OCI-LY3 (cell line): ENCODE measurements around the gene FAH.

Experiments
- EZH2phosphoT487 ChIP-seq: fragments of 200-600 bp; shearing (Covaris generic); IDR thresholded peaks from 2 replicates; pipeline ENCODE4 v1.6.1; 2018; ENCODE audit warnings: antibody characterized with exemption, mixed run types, low read depth
- TF ChIP-seq, protein P1 (sequence below): fragments of 200-600, 300-600 bp; sonication (generic); IDR thresholded peaks from 2 replicates; pipeline ENCODE4 v1.5.1; 2014; ENCODE audit warnings: antibody characterized with exemption, low read length, low read depth

DNA sequence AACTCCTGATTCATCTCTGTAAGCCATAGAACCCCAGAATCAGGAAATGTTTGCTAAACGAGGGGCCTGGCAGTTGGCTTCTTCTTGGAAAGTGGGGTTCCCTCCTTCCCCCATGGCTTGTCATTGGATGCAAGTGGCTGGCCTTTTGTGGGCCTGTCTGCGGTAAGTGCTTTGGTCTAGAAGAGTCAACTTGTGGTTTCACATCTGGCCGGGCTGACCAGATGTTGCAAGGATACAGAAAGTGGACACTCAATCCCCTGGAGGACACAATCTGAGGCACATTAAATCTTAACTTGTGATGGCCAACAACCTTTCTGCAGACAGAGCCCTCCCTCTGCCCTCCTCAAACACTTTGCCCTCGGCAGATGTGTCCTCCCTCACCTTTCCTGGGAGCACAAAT, 1.1 kb downstream of the FAH start:
- TF ChIP-seq, protein P1, sequence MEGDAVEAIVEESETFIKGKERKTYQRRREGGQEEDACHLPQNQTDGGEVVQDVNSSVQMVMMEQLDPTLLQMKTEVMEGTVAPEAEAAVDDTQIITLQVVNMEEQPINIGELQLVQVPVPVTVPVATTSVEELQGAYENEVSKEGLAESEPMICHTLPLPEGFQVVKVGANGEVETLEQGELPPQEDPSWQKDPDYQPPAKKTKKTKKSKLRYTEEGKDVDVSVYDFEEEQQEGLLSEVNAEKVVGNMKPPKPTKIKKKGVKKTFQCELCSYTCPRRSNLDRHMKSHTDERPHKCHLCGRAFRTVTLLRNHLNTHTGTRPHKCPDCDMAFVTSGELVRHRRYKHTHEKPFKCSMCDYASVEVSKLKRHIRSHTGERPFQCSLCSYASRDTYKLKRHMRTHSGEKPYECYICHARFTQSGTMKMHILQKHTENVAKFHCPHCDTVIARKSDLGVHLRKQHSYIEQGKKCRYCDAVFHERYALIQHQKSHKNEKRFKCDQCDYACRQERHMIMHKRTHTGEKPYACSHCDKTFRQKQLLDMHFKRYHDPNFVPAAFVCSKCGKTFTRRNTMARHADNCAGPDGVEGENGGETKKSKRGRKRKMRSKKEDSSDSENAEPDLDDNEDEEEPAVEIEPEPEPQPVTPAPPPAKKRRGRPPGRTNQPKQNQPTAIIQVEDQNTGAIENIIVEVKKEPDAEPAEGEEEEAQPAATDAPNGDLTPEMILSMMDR = no peak
- no peak for TF ChIP-seq EZH2phosphoT487
